HepG2 (cell line): ENCODE results near the gene C1orf141. TPM values are rescaled to one million over a fixed set of nuclear protein-coding genes. Genes with fewer than 3 reads are reported as not detected.

ENCODE experiments used
- ATAC-seq: fragments of 200-7000 bp; cut with Tn5 transposase; 3 replicates; pipeline ENCODE4 v1.9.1; 2020; ENCODE audit warnings: mild to moderate bottlenecking, moderate library complexity
- BruUV-seq: library from RNA; stranded (reverse); fragments of 400-500 nt; replicated peaks from 2 replicates; lab custom pipeline; 2021; lab: Mats Ljungman, UMichigan
- CTCF ChIA-PET: fragments of 300-600 bp; formaldehyde crosslinking; extraction: SDS; loops from one replicate; lab custom pipeline; 2021; ENCODE audit warnings: low total read pairs, inconsistent platforms, low intra/inter-chr PET ratio; lab: Yijun Ruan, JAX
- POLR2A ChIA-PET: fragments of 350-600 bp; sonication (Branson Sonifier 250); formaldehyde crosslinking; loops from one replicate; lab custom pipeline; 2020; ENCODE audit warnings: antibody characterized with exemption, inconsistent platforms; lab: Yijun Ruan, JAX
- DNase-seq: peaks from one replicate; pipeline ENCODE4 v3.0.0-alpha.2; 2015; ENCODE audit warnings: low spot score
- FAIRE-seq: peaks from 3 replicates; lab custom pipeline; 2011; peaks lifted over from hg19 to GRCh38; lab: Jason Lieb, UNC
- H2AFZ ChIP-seq: one replicate; pipeline ENCODE4 v1.6.1; 2011; ENCODE audit warnings: low read length, inconsistent platforms
- H3K27ac ChIP-seq: fragments of 300-600 bp; 3 replicates; pipeline ENCODE4 v1.8.0; 2011; ENCODE audit warnings: mixed run types, mild to moderate bottlenecking, mixed read lengths, low read length, inconsistent platforms; ENCODE audit not compliant: insufficient read depth; ENCODE audit errors: extremely low read length
- H3K27me3 ChIP-seq, 2 experiments: fragments of 200-600 bp in 1 of 2; 2 replicates in 1 of 2; 3 replicates in 1 of 2; pipeline versions ENCODE4 v1.6.0 to v1.8.0; 2011; ENCODE audit warnings: low read length in 2 of 2, mild to moderate bottlenecking in 2 of 2, moderate library complexity in 2 of 2, inconsistent platforms in 1 of 2; ENCODE audit not compliant: insufficient read depth in 2 of 2, control insufficient read depth in 1 of 2
- H3K36me3 ChIP-seq, 2 experiments: fragments of 200-600 bp in 1 of 2; replicated peaks in 1 of 2; 2 replicates in 1 of 2; 3 replicates in 1 of 2; pipeline versions ENCODE4 v1.5.1 to v1.8.0; 2011; ENCODE audit warnings: low read length in 2 of 2, inconsistent platforms in 1 of 2; ENCODE audit not compliant: insufficient read depth in 2 of 2, control insufficient read depth in 1 of 2
- H3K4me1 ChIP-seq: 2 replicates; pipeline ENCODE4 v1.5.1; 2012; ENCODE audit warnings: low read length, inconsistent platforms; ENCODE audit not compliant: insufficient read depth
- H3K4me2 ChIP-seq: 2 replicates; pipeline ENCODE4 v1.6.0; 2011; ENCODE audit warnings: low read depth, low read length, inconsistent platforms
- H3K4me3 ChIP-seq, 3 experiments: fragments of 200-600 bp in 1 of 3; sonication (generic), shearing (Covaris generic) in 1 of 3; replicated peaks in 1 of 3; 2 replicates each; pipeline ENCODE4 v1.5.1; 2011 to 2016; ENCODE audit warnings: low read length in 3 of 3, inconsistent platforms in 2 of 3, low read depth in 2 of 3, mild to moderate bottlenecking in 2 of 3, control low read depth in 1 of 3, mixed read lengths in 1 of 3; ENCODE audit not compliant: insufficient read depth in 1 of 3
- H3K79me2 ChIP-seq: one replicate; pipeline ENCODE4 v1.6.1; 2011; ENCODE audit warnings: low read length, inconsistent platforms; ENCODE audit not compliant: insufficient read depth
- H3K9ac ChIP-seq: 2 replicates; pipeline ENCODE4 v1.6.0; 2011; ENCODE audit warnings: mild to moderate bottlenecking, low read depth, low read length, inconsistent platforms; ENCODE audit not compliant: insufficient read depth
- H3K9me3 ChIP-seq: 2 replicates; pipeline ENCODE4 v1.5.1; 2012; ENCODE audit warnings: mild to moderate bottlenecking, low read length
- H4K20me1 ChIP-seq: 2 replicates; pipeline ENCODE4 v1.6.0; 2011; ENCODE audit warnings: inconsistent platforms, mild to moderate bottlenecking, low read length, moderate library complexity; ENCODE audit not compliant: insufficient read depth
- ATF1 ChIP-seq: IDR thresholded peaks from 2 replicates; pipeline ENCODE4 v1.6.1; 2016; ENCODE audit warnings: mild to moderate bottlenecking, control low read depth
- ZNF317 ChIP-seq: sonication (generic); formaldehyde crosslinking; IDR thresholded peaks from 2 replicates; pipeline ENCODE4 v1.5.0; 2020; ENCODE audit warnings: mild to moderate bottlenecking, missing genetic modification reagents
- ZNF343 ChIP-seq: sonication (generic); formaldehyde crosslinking; IDR thresholded peaks from 2 replicates; pipeline ENCODE4 v1.4.0; 2020; ENCODE audit warnings: mild to moderate bottlenecking, missing genetic modification reagents
- ZNF558 ChIP-seq: sonication (generic); formaldehyde crosslinking; IDR thresholded peaks from 2 replicates; pipeline ENCODE4 v1.9.0; 2022; ENCODE audit warnings: mild to moderate bottlenecking, missing genetic modification reagents, borderline replicate concordance
- ZNF777 ChIP-seq: sonication (generic); formaldehyde crosslinking; IDR thresholded peaks from 2 replicates; pipeline ENCODE4 v1.4.0; 2020; ENCODE audit warnings: missing genetic modification reagents
- WGBS: methylation state at CpG from one replicate; pipeline ENCODE4 v1.1.6; 2017; ENCODE audit warnings: low lambda C conversion rate; 5-methylcytosine and 5-hydroxymethylcytosine counted together
- in situ Hi-C: cut with HindIII; loops from 2 replicates; pipeline ENCODE4 v1.10.0; 2017; ENCODE audit warnings: low pct_unique_long_range_greater_than_20kb; ENCODE audit not compliant: extremely low pct_ligation_motif_present
- intact Hi-C: fragments of 100-400 bp; cut with micrococcal nuclease; formaldehyde crosslinking; loops from one replicate; pipeline ENCODE4 v1.10.0; 2022; ENCODE audit not compliant: unreplicated experiment
- polyA plus RNA-seq, 8 experiments: library from polyadenylated mRNA; depleted of rRNA in 3 of 8; stranded (reverse) in 7 of 8; unstranded in 1 of 8; fragments of >200 nt; fragmentation: Illumina TruSeq in 4 of 8; extraction: Trizol in 4 of 8; gene quantifications; 2 replicates each; pipeline versions ENCODE4 v1.2.1 to v1.2.3, GENCODE V29; 2011 to 2016; ENCODE audit warnings: low read depth in 4 of 8, missing spikeins in 1 of 8, mixed read lengths in 1 of 8; ENCODE audit not compliant: insufficient read depth in 1 of 8
- small RNA-seq, 3 experiments: library from RNA; depleted of rRNA; stranded (forward); fragments of <200 nt; gene quantifications; one replicate each; pipeline ENCODE3, GENCODE V24; 2012; ENCODE audit warnings: low read depth in 2 of 3, low replicate concordance in 1 of 3; ENCODE audit not compliant: insufficient read length in 3 of 3, insufficient read depth in 2 of 3
- total RNA-seq, 5 experiments: library from RNA; depleted of rRNA; stranded (reverse); fragments of >200 nt; fragmentation: Illumina TruSeq; extraction: Trizol; gene quantifications; 2 replicates each; pipeline ENCODE4 v1.2.3, GENCODE V29; 2016; ENCODE audit warnings: low read depth in 1 of 5

The C1orf141 gene
- total and polyA plus RNA-seq, 2 of the 13 experiments (the other 11 are each of a cell fraction or from before 2014, with no cell fraction given) = not detected

DNA sequence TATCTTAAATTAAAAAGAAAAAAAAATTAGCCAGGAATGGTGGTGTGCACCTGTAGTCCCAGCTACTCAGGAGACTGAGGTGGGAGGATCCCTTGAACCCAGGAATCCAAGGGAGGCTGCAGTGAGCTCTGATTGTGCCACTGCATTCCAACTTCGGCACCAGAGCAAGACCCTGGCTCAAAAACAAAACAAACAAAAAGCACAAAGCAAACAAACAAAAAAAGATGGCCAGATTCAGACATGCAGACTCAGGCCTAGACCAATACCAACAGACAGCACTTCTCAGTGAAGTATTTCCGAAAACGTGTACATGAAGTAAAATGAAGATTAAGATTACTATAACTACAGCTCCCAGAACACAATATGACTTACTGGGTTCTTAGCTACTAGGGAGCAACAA is 91.4 kb downstream of the C1orf141 start:
- Histone ChIP-seq H3K9ac (no peak overlapping the region), H3K36me3 (peaks cover 15 to 81% of the 10 kb centered on the region in 2 experiments), H3K9me3 (no peaks in the 10 kb centered on the region), H3K4me2 (no peak overlapping the region), H3K4me3 (no peak overlapping the region), H2AFZ (no peak overlapping the region), H3K79me2 (peaks cover 7% of the 10 kb centered on the region), H4K20me1 (no peaks in the 10 kb centered on the region), H3K27ac (no peak overlapping the region), H3K27me3 (no peaks in the 10 kb centered on the region), H3K4me1 (no peaks in the 10 kb centered on the region)
- no peak for ATAC-seq
- no peak for FAIRE-seq
- in situ Hi-C loops = no loop called here
- POLR2A ChIA-PET = no interaction called here
- no peak for DNase-seq
- no TSS peak for BruUV-seq
- WGBS = 71% methylated on average over 3 of the region's 3 CpGs
- intact Hi-C loops = no loop called here
- CTCF ChIA-PET = no interaction called here
- TF ChIP-seq ZNF317 (no peak), ZNF777 (no peak), ZNF558 (CRISPR knock-in tag) (no peak), ZNF343 (CRISPR knock-in tag) (no peak), ATF1 (CRISPR knock-in tag) (no peak)
- TF ChIP-seq, all 625 proteins: peak for 0

Small RNAs within 50 kb of the gene (small RNA-seq; reads per million reads assigned to genes)
- 0 reads per million in 3 experiments for gene RF00322

Other genes with a start within 250 kb of the C1orf141 start
- gene DNAI4, start 210.1 kb downstream of the C1orf141 start, total RNA-seq (2016; rRNA removed; fragmentation: Illumina TruSeq; extraction: Trizol) = 0.04 and 0.38 TPM in 2 replicates
- gene DNAI4, start 210.1 kb downstream of the C1orf141 start, polyA plus RNA-seq (2011; rRNA removed) = 0.08 and 0.25 TPM in 2 replicates
- gene MIER1, start 210.0 kb downstream of the C1orf141 start, total RNA-seq (2016; rRNA removed; fragmentation: Illumina TruSeq; extraction: Trizol) = 30.4 and 49.3 TPM in 2 replicates
- gene MIER1, start 210.0 kb downstream of the C1orf141 start, polyA plus RNA-seq (2011; rRNA removed) = 5.8 and 7.0 TPM in 2 replicates
- 30.6 and 41.5 TPM in 2 replicates for gene SLC35D1, start 80.8 kb downstream of the C1orf141 start, total RNA-seq (2016; rRNA removed; fragmentation: Illumina TruSeq; extraction: Trizol)
- 10.1 and 12.4 TPM in 2 replicates for gene SLC35D1, start 80.8 kb downstream of the C1orf141 start, polyA plus RNA-seq (2011; rRNA removed)
- not detected in 2 replicates for gene IL23R, start 31.5 kb upstream of the C1orf141 start, total RNA-seq (2016; rRNA removed; fragmentation: Illumina TruSeq; extraction: Trizol)
- gene IL23R, start 31.5 kb upstream of the C1orf141 start, polyA plus RNA-seq (2011; rRNA removed) = 0.07 TPM in 1 of 2 replicates, not detected in the other
- gene IL12RB2, start 172.9 kb upstream of the C1orf141 start, total RNA-seq (2016; rRNA removed; fragmentation: Illumina TruSeq; extraction: Trizol) = not detected in 2 replicates
- gene IL12RB2, start 172.9 kb upstream of the C1orf141 start, polyA plus RNA-seq (2011; rRNA removed) = not detected in 2 replicates